Fibroblast of mammary gland (primary cell): ENCODE data around the gene TPCN2.

Experiments
- DNase-seq: peaks from one replicate; pipeline ENCODE4 v3.0.0-alpha.2; 2010; ENCODE audit warnings: low read depth
- H3K4me3 ChIP-seq: 2 replicates; pipeline ENCODE4 v1.5.1; 2011; ENCODE audit warnings: low read depth, mild to moderate bottlenecking, low read length, moderate library complexity; ENCODE audit not compliant: control insufficient read depth
- TF ChIP-seq, protein P1 (sequence below): conservative IDR thresholded peaks from 2 replicates; pipeline ENCODE4 v1.5.1; 2011; ENCODE audit warnings: low read depth, low read length, inconsistent platforms; ENCODE audit not compliant: control insufficient read depth, insufficient read depth

Gene TPCN2

DNA sequence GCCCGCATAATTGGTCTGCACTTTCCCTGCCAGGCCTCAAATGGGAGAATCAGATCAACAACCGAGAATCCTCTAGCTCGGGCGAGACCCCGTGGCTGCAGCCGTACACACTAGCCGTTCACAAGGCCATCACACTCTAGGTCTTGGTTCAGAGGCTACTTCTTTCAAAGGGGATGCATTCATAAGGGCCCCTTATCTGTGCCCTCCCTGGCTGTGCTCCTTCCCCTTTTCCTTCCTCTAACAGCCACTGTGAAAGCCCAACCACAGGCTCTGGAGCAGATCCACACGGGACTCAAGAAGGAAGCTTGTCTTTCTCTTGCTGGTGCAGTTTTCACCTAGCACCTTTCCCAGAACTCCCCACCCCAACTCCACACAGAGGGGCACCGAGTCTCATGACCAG lies 131.5 kb downstream of the TPCN2 start:
- H3K4me3 ChIP-seq = no peak overlapping the region
- TF ChIP-seq, protein P1, sequence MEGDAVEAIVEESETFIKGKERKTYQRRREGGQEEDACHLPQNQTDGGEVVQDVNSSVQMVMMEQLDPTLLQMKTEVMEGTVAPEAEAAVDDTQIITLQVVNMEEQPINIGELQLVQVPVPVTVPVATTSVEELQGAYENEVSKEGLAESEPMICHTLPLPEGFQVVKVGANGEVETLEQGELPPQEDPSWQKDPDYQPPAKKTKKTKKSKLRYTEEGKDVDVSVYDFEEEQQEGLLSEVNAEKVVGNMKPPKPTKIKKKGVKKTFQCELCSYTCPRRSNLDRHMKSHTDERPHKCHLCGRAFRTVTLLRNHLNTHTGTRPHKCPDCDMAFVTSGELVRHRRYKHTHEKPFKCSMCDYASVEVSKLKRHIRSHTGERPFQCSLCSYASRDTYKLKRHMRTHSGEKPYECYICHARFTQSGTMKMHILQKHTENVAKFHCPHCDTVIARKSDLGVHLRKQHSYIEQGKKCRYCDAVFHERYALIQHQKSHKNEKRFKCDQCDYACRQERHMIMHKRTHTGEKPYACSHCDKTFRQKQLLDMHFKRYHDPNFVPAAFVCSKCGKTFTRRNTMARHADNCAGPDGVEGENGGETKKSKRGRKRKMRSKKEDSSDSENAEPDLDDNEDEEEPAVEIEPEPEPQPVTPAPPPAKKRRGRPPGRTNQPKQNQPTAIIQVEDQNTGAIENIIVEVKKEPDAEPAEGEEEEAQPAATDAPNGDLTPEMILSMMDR = no peak
- DNase-seq = no peak

DNA sequence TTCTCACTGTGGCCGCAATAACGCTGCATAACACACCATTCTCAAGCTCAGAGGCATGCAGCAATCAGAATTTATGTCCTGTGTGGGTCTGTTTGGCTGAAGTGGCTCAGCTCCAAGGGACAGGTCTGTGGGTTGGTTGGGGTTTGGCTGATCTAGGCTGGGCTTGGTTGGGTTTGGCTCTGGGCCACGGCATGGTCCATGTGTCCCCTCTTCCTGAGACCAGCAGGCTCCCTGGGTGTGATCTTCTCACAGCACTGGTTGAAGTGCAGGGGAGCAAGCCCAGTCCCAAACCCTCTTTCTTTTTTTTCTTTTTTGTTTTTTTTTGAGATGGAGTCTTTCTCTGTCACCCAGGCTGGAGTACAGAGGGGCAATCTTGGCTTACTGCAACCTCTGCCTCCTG lies 132.0 kb downstream of the TPCN2 start:
- no peak for DNase-seq
- TF ChIP-seq, protein P1 = no peak
- no peak overlapping the region for H3K4me3 ChIP-seq

DNA sequence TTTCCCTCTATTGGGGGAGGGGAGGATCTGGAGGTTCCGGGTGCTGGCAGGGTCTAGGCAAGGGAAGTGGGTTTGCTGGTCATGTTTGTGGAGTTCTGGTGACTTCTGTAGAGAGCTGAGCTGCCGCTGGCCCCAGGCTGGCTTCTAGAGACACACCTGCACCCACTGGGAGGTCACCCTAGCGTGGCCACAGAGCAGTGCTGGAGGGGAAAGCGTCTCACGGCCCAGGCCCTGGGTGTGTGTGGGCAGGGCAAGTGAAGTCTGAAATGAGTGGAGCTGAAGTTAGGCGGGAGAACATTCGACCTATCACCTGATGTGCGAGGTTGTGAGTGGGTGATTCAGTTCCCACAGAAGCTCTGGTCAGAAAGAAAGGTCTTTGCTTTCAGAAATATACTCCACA lies 134.9 kb downstream of the TPCN2 start:
- TF ChIP-seq, protein P1 = no peak
- H3K4me3 ChIP-seq = no peak overlapping the region
- DNase-seq = no peak
